Activated CD8-positive, alpha-beta memory T cell treated with anti-CD3 and anti-CD28 coated beads, Interleukin-2, amount 10 ng/mL, durations not matched to agents 7 days and 5 days (primary cell): ENCODE data around the gene FBXO27. TPM values are rescaled to one million over a fixed set of nuclear protein-coding genes. Genes with fewer than 3 reads are reported as not detected.
A peak's percentile ranks its signal among the peaks of the same experiment; 100 is the strongest.

Source experiments
- ATAC-seq: fragments of 150-1000 bp; cut with Tn5 transposase; one replicate; pipeline ENCODE4 v1.10.0; 2021; ENCODE audit warnings: moderate library complexity
- CTCF ChIA-PET: fragments of 350-600 bp; sonication (Branson Sonifier 250); formaldehyde crosslinking; loops from one replicate; lab custom pipeline; 2021; ENCODE audit warnings: antibody characterized with exemption; lab: Charles Lee
- DNase-seq: peaks from one replicate; pipeline ENCODE4 v3.0.0-alpha.2; 2020
- H3K27ac Mint-ChIP-seq: one replicate; pipeline ENCODE4 v1.8.0; 2021; ENCODE audit warnings: mild to moderate bottlenecking, mixed read lengths
- H3K27me3 Mint-ChIP-seq: one replicate; pipeline ENCODE4 v1.8.0; 2021; ENCODE audit warnings: mixed read lengths
- H3K36me3 Mint-ChIP-seq: one replicate; pipeline ENCODE4 v1.8.0; 2021; ENCODE audit warnings: mild to moderate bottlenecking, mixed read lengths
- H3K4me1 Mint-ChIP-seq: one replicate; pipeline ENCODE4 v1.8.0; 2021; ENCODE audit warnings: mixed read lengths
- H3K4me3 Mint-ChIP-seq: one replicate; pipeline ENCODE4 v1.8.0; 2021; ENCODE audit warnings: mild to moderate bottlenecking, moderate library complexity, mixed read lengths
- H3K9me3 Mint-ChIP-seq: one replicate; pipeline ENCODE4 v1.8.0; 2022; ENCODE audit warnings: low read depth, mixed read lengths
- total RNA-seq, 2 experiments: library from RNA; stranded (reverse); gene quantifications; one replicate each; pipeline ENCODE4 v1.2.3, GENCODE V29; 2021

The FBXO27 gene
- total RNA-seq, 2 experiments from 2014 or later, result 0.19 TPM; not detected in 1

- Mint-ChIP-seq H3K4me1 (peaks cover 7% of the 10 kb centered on the region), H3K36me3 (no peaks in the 10 kb centered on the region)
Measured at GRCh38 chr19:39059302-39059701, 27.0 kb upstream of the FBXO27 start.

GRCh38 chr19:39057615-39058014 is 25.3 kb upstream of the FBXO27 start:
- Mint-ChIP-seq H3K27ac (no peak overlapping the region), H3K4me1 (peaks cover 7% of the 10 kb centered on the region), H3K4me3 (no peak overlapping the region), H3K27me3 (peaks cover 11% of the 10 kb centered on the region), H3K36me3 (no peaks in the 10 kb centered on the region), H3K9me3 (no peaks in the 10 kb centered on the region)
- no peak for DNase-seq
- CTCF ChIA-PET, result no interaction called here
- no peak for ATAC-seq

More at GRCh38 chr19:39059302-39059701, 27.0 kb upstream of the FBXO27 start:
- Mint-ChIP-seq H3K27ac (no peak overlapping the region), H3K9me3 (no peaks in the 10 kb centered on the region), H3K4me3 (no peak overlapping the region), H3K27me3 (peaks cover 11% of the 10 kb centered on the region)
- CTCF ChIA-PET, result no interaction called here
- no peak for DNase-seq
- ATAC-seq, result no peak

GRCh38 chr19:39054091-39054470 is 21.7 kb upstream of the FBXO27 start:
- peaks cover under 1% of the 10 kb centered on the region for H3K27me3 Mint-ChIP-seq
- no peaks in the 10 kb centered on the region for H3K36me3 Mint-ChIP-seq
- DNase-seq, result no peak
- no peaks in the 10 kb centered on the region for H3K4me1 Mint-ChIP-seq
- no peaks in the 10 kb centered on the region for H3K9me3 Mint-ChIP-seq
- H3K27ac Mint-ChIP-seq, result no peak overlapping the region
- CTCF ChIA-PET, result no interaction called here
- H3K4me3 Mint-ChIP-seq, result no peak overlapping the region
- no peak for ATAC-seq

GRCh38 chr19:39053276-39054090 is 21.1 kb upstream of the FBXO27 start:
- no peak overlapping the region for H3K4me3 Mint-ChIP-seq
- H3K27me3 Mint-ChIP-seq, result no peaks in the 10 kb centered on the region
- ATAC-seq (no peak), DNase-seq (no peak)
- no peaks in the 10 kb centered on the region for H3K4me1 Mint-ChIP-seq
- CTCF ChIA-PET, result no interaction called here
- no peak overlapping the region for H3K27ac Mint-ChIP-seq
- no peaks in the 10 kb centered on the region for H3K36me3 Mint-ChIP-seq
- no peaks in the 10 kb centered on the region for H3K9me3 Mint-ChIP-seq

GRCh38 chr19:39052846-39053245 is 20.5 kb upstream of the FBXO27 start:
- H3K36me3 Mint-ChIP-seq, result no peaks in the 10 kb centered on the region
- no peaks in the 10 kb centered on the region for H3K4me1 Mint-ChIP-seq
- H3K9me3 Mint-ChIP-seq, result no peaks in the 10 kb centered on the region
- CTCF ChIA-PET, result interaction anchor here (1.0 to 1.7 kb wide), 7 partner anchors 10 to 82 kb away, joined by 3 to 6 read pairs (median 3); no protein-coding TSS in a partner anchor
- H3K27ac Mint-ChIP-seq, result no peak overlapping the region
- peaks cover under 1% of the 10 kb centered on the region for H3K27me3 Mint-ChIP-seq
- H3K4me3 Mint-ChIP-seq, result no peak overlapping the region
- ATAC-seq, result no peak
- no peak for DNase-seq

GRCh38 chr19:39052243-39052746 is 19.9 kb upstream of the FBXO27 start:
- Mint-ChIP-seq H3K4me1 (no peaks in the 10 kb centered on the region), H3K27me3 (peaks cover 5% of the 10 kb centered on the region)
- CTCF ChIA-PET, result interaction anchor here (0.6 to 1.7 kb wide), 15 partner anchors 8 to 151 kb away, joined by 3 to 6 read pairs (median 3); no protein-coding TSS in a partner anchor

GRCh38 chr19:39047073-39047472 is 14.7 kb upstream of the FBXO27 start:
- H3K4me1 Mint-ChIP-seq, result peaks cover 7% of the 10 kb centered on the region
- ATAC-seq, result no peak
- H3K36me3 Mint-ChIP-seq, result no peaks in the 10 kb centered on the region
- CTCF ChIA-PET, result no interaction called here
- no peak overlapping the region for H3K4me3 Mint-ChIP-seq
- H3K27me3 Mint-ChIP-seq, result peaks cover 10% of the 10 kb centered on the region
- peaks cover 3% of the 10 kb centered on the region for H3K9me3 Mint-ChIP-seq
- no peak for DNase-seq
- H3K27ac Mint-ChIP-seq, result no peak overlapping the region

More at GRCh38 chr19:39052243-39052746, 19.9 kb upstream of the FBXO27 start:
- no peak overlapping the region for H3K27ac Mint-ChIP-seq
- peak; percentile 72 for DNase-seq
- H3K4me3 Mint-ChIP-seq, result no peak overlapping the region
- peak; percentile 84 for ATAC-seq
- H3K36me3 Mint-ChIP-seq, result no peaks in the 10 kb centered on the region
- H3K9me3 Mint-ChIP-seq, result no peaks in the 10 kb centered on the region

GRCh38 chr19:39046037-39046821 is 13.9 kb upstream of the FBXO27 start:
- Mint-ChIP-seq H3K4me3 (no peak overlapping the region), H3K36me3 (no peaks in the 10 kb centered on the region), H3K9me3 (peaks cover 3% of the 10 kb centered on the region), H3K4me1 (peaks cover 7% of the 10 kb centered on the region), H3K27ac (no peak overlapping the region), H3K27me3 (peaks cover 10% of the 10 kb centered on the region)
- CTCF ChIA-PET, result no interaction called here
- ATAC-seq (peak; percentile 27), DNase-seq (no peak)

- Mint-ChIP-seq H3K4me1 (peaks cover 7% of the 10 kb centered on the region), H3K27me3 (peaks cover 10% of the 10 kb centered on the region), H3K27ac (no peak overlapping the region), H3K4me3 (no peak overlapping the region), H3K9me3 (peaks cover 7% of the 10 kb centered on the region), H3K36me3 (peaks cover 1% of the 10 kb centered on the region)
- DNase-seq, result no peak
- ATAC-seq, result no peak
- CTCF ChIA-PET, result interaction anchor here (0.7 kb wide), 1 partner anchor 207 kb away, joined by 3 read pairs; no protein-coding TSS in a partner anchor
Measured at GRCh38 chr19:39045506-39045905, 13.2 kb upstream of the FBXO27 start.

GRCh38 chr19:39038098-39038497 is 5.7 kb upstream of the FBXO27 start:
- no peak for DNase-seq
- no peak overlapping the region for H3K4me3 Mint-ChIP-seq
- H3K9me3 Mint-ChIP-seq, result peaks cover 5% of the 10 kb centered on the region
- H3K27ac Mint-ChIP-seq, result no peak overlapping the region
- no peaks in the 10 kb centered on the region for H3K4me1 Mint-ChIP-seq
- no peak for ATAC-seq
- H3K36me3 Mint-ChIP-seq, result peaks cover 1% of the 10 kb centered on the region
- H3K27me3 Mint-ChIP-seq, result peaks cover 34% of the 10 kb centered on the region
- CTCF ChIA-PET, result interaction anchor here (0.9 kb wide), 1 partner anchor 14 kb away, joined by 4 read pairs; no protein-coding TSS in a partner anchor

- CTCF ChIA-PET, result interaction anchor here (0.7 to 2.0 kb wide), 2 partner anchors 73 to 79 kb away, joined by 3 to 4 read pairs; no protein-coding TSS in a partner anchor
- peaks cover 44% of the 10 kb centered on the region for H3K27me3 Mint-ChIP-seq
- H3K9me3 Mint-ChIP-seq, result peaks cover 5% of the 10 kb centered on the region
- H3K4me3 Mint-ChIP-seq, result no peak overlapping the region
- no peak for DNase-seq
- H3K27ac Mint-ChIP-seq, result no peak overlapping the region
- ATAC-seq, result no peak
- H3K36me3 Mint-ChIP-seq, result peaks cover 1% of the 10 kb centered on the region
- H3K4me1 Mint-ChIP-seq, result no peaks in the 10 kb centered on the region
Measured at GRCh38 chr19:39037194-39037593, 4.8 kb upstream of the FBXO27 start.

GRCh38 chr19:39036581-39036980 is 4.2 kb upstream of the FBXO27 start:
- peaks cover 1% of the 10 kb centered on the region for H3K4me1 Mint-ChIP-seq

More at GRCh38 chr19:39036581-39036980, 4.2 kb upstream of the FBXO27 start:
- no peak for DNase-seq
- no peak overlapping the region for H3K27ac Mint-ChIP-seq
- no peak for ATAC-seq
- peaks cover 1% of the 10 kb centered on the region for H3K36me3 Mint-ChIP-seq
- peaks cover 5% of the 10 kb centered on the region for H3K9me3 Mint-ChIP-seq
- H3K27me3 Mint-ChIP-seq, result peaks cover 46% of the 10 kb centered on the region
- CTCF ChIA-PET, result interaction anchor here (0.7 to 2.0 kb wide), 2 partner anchors 74 to 78 kb away, joined by 3 to 4 read pairs; no protein-coding TSS in a partner anchor
- H3K4me3 Mint-ChIP-seq, result no peak overlapping the region
